HG02870 (cell line): ENCODE measurements around the gene AGBL1.
"Not testable (repeated sequence)": the region's sequence is repeated elsewhere in the genome, so short reads cannot be mapped to it uniquely, and the experiment has no call there.

Experiments
- ATAC-seq: cut with Tn5 transposase; IDR thresholded peaks from one replicate; pipeline ENCODE4 v1.9.1; 2021; ENCODE audit warnings: mild to moderate bottlenecking, moderate library complexity; ENCODE audit not compliant: unreplicated experiment

Gene AGBL1

DNA sequence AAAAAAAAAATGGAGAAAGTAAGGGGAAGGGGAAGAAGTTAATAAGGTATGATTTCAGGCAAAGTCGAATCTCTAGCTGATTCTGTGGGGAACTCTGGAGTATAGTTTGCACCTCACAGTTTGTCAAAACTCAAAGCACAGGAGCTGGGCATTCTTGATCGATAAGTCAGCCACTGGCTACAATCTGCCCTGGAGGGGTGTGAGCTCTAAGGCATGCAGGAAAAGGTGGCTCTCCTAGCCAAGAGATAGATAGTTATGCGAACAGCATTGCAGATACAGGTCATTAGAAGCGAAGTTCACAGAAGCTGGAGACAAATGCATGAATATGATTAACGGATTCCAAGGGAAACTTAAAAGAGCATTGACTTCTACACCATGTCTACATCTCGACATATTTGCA lies 952.6 kb downstream of the AGBL1 start:
- no peak for ATAC-seq

DNA sequence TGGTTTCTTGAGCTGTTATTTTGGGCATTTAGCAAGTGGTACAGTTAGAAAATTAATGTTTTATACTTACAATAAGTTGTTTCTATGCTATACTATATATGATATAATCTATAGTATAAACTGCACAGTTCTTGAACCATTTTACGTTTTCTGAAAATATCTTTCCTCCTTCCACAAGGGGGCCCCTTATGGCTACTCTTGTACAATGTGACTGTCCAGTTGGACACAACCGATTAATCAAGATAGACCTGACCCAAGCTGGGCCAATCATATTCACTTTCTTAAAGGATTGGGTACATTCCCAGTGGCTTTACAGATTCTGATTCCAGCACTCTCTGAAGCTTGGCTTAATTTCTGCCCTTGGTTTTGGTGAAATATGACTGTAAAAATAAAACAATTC lies 953.4 kb downstream of the AGBL1 start:
- no peak for ATAC-seq

DNA sequence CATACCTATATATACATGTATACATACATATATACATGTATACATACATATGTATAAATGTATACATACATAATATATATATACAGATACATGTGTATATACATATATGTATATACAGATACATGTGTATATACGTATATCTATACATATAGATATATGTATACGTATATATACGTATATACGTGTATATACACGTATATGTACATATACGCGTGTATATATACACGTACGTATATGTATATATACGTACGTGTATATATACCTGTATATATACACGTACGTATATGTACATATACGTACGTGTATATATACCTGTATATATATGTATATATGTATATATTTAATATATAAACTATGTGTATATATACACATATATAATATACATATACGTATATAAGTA lies 955.2 kb downstream of the AGBL1 start:
- ATAC-seq: no peak

DNA sequence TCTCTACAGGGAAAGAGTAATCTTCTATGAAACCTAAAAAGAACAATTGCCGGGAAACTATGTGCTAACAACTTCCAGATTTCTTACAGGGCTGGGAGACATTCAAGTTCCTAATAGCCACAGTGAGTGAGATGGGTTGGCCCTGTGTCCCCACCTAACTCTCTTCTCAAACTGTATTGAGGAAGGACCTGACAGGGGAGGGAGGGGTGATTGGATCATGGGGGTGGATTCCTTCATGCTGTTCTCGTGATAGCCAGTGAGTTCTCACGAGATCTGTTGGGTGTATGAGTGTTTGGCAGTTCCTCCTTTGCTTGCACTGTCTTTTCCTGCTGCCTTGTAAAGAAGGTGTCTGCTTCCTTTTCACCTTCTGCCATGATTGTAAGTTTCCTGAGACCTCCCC lies 958.7 kb downstream of the AGBL1 start:
- no peak for ATAC-seq

DNA sequence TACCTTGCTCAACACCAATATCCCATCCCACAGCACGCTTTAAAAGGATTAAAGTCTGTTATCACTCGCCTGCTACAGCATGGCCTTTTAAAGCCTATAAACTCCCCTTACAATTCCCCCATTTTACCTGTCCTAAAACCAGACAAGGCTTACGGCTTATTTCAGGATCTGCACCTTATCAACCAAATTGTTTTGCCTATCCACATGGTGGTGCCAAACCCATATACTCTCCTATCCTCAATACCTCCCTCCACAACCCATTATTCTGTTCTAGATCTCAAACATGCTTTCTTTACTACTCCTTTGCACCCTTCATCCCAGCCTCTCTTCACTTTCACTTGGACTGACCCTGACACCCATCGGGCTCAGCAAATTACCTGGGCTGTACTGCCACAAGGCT lies 962.9 kb downstream of the AGBL1 start:
- not testable (repeated sequence) for ATAC-seq

DNA sequence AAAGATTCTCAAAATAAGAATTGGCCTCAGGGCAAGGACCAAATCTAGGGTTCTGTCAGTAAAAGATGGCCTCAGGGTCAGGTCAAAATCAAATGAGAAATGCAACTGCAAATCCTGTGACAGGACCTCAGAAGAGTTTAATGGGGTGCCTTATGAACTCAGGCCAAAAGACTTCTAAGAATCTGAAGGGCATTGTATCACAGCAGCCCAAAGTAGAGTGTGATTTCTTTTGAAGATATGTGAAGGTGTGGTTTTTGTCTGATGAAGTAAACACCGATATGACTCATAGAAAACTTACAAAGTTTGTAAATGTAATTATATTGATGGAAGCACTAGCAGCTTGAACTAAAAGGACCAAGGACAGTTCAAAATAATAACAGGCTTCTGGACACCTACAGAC lies 966.1 kb downstream of the AGBL1 start:
- ATAC-seq: no peak

DNA sequence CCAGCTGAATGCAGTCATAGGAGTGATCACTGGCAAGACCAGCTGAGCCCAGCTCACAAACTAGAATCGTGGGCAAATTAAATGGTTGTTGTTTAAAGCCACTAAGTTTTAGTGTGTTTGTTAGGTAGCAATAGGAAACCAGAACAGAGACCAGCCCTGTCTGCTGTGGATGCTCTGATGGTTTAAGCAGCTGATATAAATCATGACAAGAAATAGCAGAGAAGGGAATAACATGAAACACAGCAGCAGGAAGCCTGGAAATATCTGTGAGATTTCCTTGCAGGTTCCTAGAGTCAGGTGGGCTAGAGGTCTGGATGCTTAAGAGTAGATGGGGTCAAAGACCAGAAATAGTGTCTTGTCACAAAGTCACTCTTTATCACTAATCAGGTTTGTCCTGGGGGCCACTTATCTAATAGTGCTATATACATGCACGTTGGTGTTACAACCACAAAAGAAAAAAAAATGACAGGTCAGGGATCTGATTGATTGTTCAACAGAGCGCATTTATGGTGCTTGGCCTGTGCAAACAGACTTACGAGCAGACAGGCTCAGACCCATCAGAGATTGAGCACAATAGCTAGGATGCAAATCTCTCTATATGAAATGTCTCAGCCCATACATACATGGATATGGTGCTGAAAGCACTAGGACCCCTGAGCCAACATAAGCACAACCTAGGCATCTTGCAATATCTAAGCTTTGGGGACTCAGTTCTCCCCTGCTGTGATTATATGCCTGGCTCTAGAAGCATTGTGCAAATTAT lies 967.7 kb downstream of the AGBL1 start:
- no peak for ATAC-seq
